ENCODE results near the gene PLCB3. TPM values are rescaled to one million over a fixed set of nuclear protein-coding genes. Genes with fewer than 3 reads are reported as not detected.

Gene PLCB3
- total RNA-seq, 2 donors from 2014 or later: 26.1 to 28.3 TPM

Other genes starting within 250 kb of the PLCB3 start
- gene FLRT1, start 215.6 kb upstream of the PLCB3 start, total RNA-seq: under 1 TPM; 0.14 to 0.29 TPM
- gene MACROD1, start 85.4 kb upstream of the PLCB3 start, total RNA-seq: 10 to 100 TPM; 15.9 to 16.8 TPM
- 10 to 100 TPM; 74.3 to 87.3 TPM for gene STIP1, start 65.4 kb upstream of the PLCB3 start, total RNA-seq
- gene FERMT3, start 44.8 kb upstream of the PLCB3 start, total RNA-seq: 10 to 100 TPM; 30.3 to 44.0 TPM
- gene TRPT1, start 25.3 kb upstream of the PLCB3 start, total RNA-seq: 10 to 100 TPM; 19.9 to 21.9 TPM
- 10 to 100 TPM; 35.8 to 41.1 TPM for gene NUDT22, start 25.3 kb upstream of the PLCB3 start, total RNA-seq
- 10 to 100 TPM; 16.1 to 21.3 TPM for gene DNAJC4, start 21.0 kb upstream of the PLCB3 start, total RNA-seq
- 100 to 1,000 TPM; 163 to 190 TPM for gene VEGFB, start 16.9 kb upstream of the PLCB3 start, total RNA-seq
- gene FKBP2, start 10.4 kb upstream of the PLCB3 start, total RNA-seq: 10 to 100 TPM; 50.6 to 56.7 TPM
- gene PPP1R14B, start 4.6 kb upstream of the PLCB3 start, total RNA-seq: 100 to 1,000 TPM; 102 to 190 TPM
- gene BAD, start 33.1 kb downstream of the PLCB3 start, total RNA-seq: 10 to 100 TPM; 49.6 to 57.3 TPM
- gene GPR137, start 34.3 kb downstream of the PLCB3 start, total RNA-seq: 10 to 100 TPM; 23.2 to 27.5 TPM
- gene KCNK4, start 39.8 kb downstream of the PLCB3 start, total RNA-seq: not detected
- gene CATSPERZ, start 48.8 kb downstream of the PLCB3 start, total RNA-seq: 1 to 10 TPM in 1 of 2 donors, not detected in 1; 1.4 TPM
- 10 to 100 TPM; 33.5 to 41.2 TPM for gene ESRRA, start 54.0 kb downstream of the PLCB3 start, total RNA-seq
- 100 to 1,000 TPM; 107 to 119 TPM for gene TRMT112, start 66.0 kb downstream of the PLCB3 start, total RNA-seq
- 10 to 100 TPM; 82.7 to 98.6 TPM for gene PRDX5, start 66.6 kb downstream of the PLCB3 start, total RNA-seq
- gene CCDC88B, start 88.7 kb downstream of the PLCB3 start, total RNA-seq: 1 to 10 TPM; 7.0 to 9.5 TPM
- gene RPS6KA4, start 107.6 kb downstream of the PLCB3 start, total RNA-seq: 10 to 100 TPM; 29.2 to 33.5 TPM

Data from posterior vena cava (tissue), 2 donors.